GM18526 (cell line): ENCODE results near the gene NT5DC2.

Experiments used
- POLR2A ChIP-seq: IDR thresholded peaks from 3 replicates; pipeline ENCODE4 v1.6.1; 2011; ENCODE audit not compliant: insufficient read length; ENCODE audit errors: extremely low read depth

NT5DC2 gene

GRCh38 chr3:52511509-52511908 is 22.1 kb downstream of the NT5DC2 start:
- TF ChIP-seq POLR2A, result no peak

- TF ChIP-seq POLR2A, result no peak
These were observed 23.8 kb downstream of the NT5DC2 start for GRCh38 chr3:52509753-52510328.

- no peak for TF ChIP-seq POLR2A
These were observed 26.3 kb downstream of the NT5DC2 start for GRCh38 chr3:52507359-52507758.

GRCh38 chr3:52506266-52506966 is 27.2 kb downstream of the NT5DC2 start:
- TF ChIP-seq POLR2A, result no peak

- TF ChIP-seq POLR2A, result no peak
These were observed 28.7 kb downstream of the NT5DC2 start for GRCh38 chr3:52504977-52505376.

- TF ChIP-seq POLR2A, result no peak
These were observed 29.8 kb downstream of the NT5DC2 start for GRCh38 chr3:52503788-52504424.

- TF ChIP-seq POLR2A, result no peak
These were observed 30.8 kb downstream of the NT5DC2 start for GRCh38 chr3:52502808-52503350.

- TF ChIP-seq POLR2A, result no peak
These were observed 31.7 kb downstream of the NT5DC2 start for GRCh38 chr3:52502001-52502400.

GRCh38 chr3:52501046-52501445 is 32.6 kb downstream of the NT5DC2 start:
- TF ChIP-seq POLR2A, result no peak

GRCh38 chr3:52498137-52499054 is 35.3 kb downstream of the NT5DC2 start:
- no peak for TF ChIP-seq POLR2A

GRCh38 chr3:52495777-52496602 is 37.7 kb downstream of the NT5DC2 start:
- no peak for TF ChIP-seq POLR2A

- no peak for TF ChIP-seq POLR2A
These were observed 38.7 kb downstream of the NT5DC2 start, which contains the start of gene STAB1 for GRCh38 chr3:52494886-52495495. Gene STAB1 (plus strand): TSS chr3:52495338. CDS start chr3:52495414, 76 bp downstream.

GRCh38 chr3:52494445-52494844 is 39.2 kb downstream of the NT5DC2 start:
- TF ChIP-seq POLR2A, result no peak
